Skeletal muscle satellite cell (primary cell): ENCODE measurements around the gene AEBP2. TPM values are rescaled to one million over a fixed set of nuclear protein-coding genes. Genes with fewer than 3 reads are reported as not detected.
"Not testable (repeated sequence)": the region's sequence is repeated elsewhere in the genome, so short reads cannot be mapped to it uniquely, and the experiment has no call there.

ENCODE experiments used
- H3K27me3 ChIP-seq: 2 replicates; pipeline ENCODE4 v1.7.0; 2013; ENCODE audit warnings: low read length; ENCODE audit not compliant: control insufficient read depth, insufficient read depth
- H3K36me3 ChIP-seq: 2 replicates; pipeline ENCODE4 v1.7.0; 2013; ENCODE audit warnings: mild to moderate bottlenecking, control low read depth, low read length; ENCODE audit not compliant: insufficient read depth
- H3K4me1 ChIP-seq: 2 replicates; pipeline ENCODE4 v1.7.0; 2013; ENCODE audit warnings: low read length; ENCODE audit not compliant: control insufficient read depth, insufficient read depth
- H3K4me2 ChIP-seq: 2 replicates; pipeline ENCODE4 v1.7.0; 2013; ENCODE audit warnings: mild to moderate bottlenecking, low read length
- H3K4me3 ChIP-seq: 2 replicates; pipeline ENCODE4 v1.7.0; 2013; ENCODE audit warnings: low read length
- H3K9ac ChIP-seq: 2 replicates; pipeline ENCODE4 v1.7.0; 2013; ENCODE audit warnings: mild to moderate bottlenecking, low read depth, low read length, moderate library complexity
- H3K9me3 ChIP-seq: replicated peaks from 2 replicates; pipeline ENCODE4 v1.7.0; 2013; ENCODE audit warnings: mild to moderate bottlenecking, control low read depth, low read length
- total RNA-seq: library from RNA; depleted of rRNA; stranded (reverse); fragments of >200 nt; gene quantifications from 2 replicates; pipeline ENCODE4 v1.2.3, GENCODE V29; 2012; rRNA removed

The AEBP2 gene
- 9.9 and 13.3 TPM in 2 replicates for total RNA-seq

DNA sequence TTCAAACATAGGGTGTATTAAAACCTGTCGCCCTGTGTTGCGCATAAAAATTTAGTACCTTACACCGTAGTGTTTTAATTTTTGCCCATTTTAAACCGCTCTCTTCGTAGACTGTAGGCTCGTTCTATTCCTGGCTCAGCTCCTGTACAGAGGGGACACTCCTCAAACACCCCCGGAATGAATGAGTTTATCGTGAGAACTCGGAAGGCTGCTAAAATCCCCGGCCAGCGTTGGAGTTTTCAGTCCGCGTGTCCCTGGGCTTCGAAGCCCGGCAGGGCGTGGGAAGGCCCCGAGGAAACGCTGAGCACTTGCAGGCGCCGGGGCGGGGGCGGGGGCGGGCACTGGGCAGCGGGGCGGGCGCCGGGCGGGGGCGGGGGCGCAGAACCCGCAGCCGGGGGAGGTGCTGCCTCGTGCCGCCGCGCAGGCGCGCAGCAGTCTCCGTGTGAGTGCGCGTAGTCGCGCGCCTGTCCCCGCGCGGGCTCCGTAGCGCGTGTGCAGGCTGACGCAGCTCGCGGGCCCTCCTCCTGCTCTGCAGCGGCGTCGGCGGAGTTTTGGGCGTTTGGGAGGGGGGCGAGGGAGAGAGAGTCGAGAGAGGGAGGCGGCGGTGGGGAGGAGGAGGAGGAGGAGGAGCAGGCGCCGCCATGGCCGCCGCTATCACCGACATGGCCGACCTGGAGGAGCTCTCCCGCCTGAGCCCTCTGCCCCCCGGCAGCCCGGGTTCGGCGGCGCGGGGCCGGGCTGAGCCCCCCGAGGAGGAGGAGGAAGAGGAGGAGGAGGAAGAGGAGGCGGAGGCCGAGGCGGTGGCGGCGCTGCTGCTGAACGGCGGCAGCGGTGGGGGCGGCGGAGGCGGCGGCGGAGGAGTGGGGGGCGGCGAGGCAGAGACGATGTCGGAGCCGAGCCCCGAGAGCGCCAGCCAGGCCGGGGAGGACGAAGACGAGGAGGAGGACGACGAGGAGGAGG lies at the start of gene AEBP2:
AEBP2 (plus strand) TSS at position 434 of the 960 bp plus-strand sequence; CDS start at position 642, 208 bp downstream.
- no peaks in the 10 kb centered on the region for H3K9me3 ChIP-seq
- H3K9ac ChIP-seq: peak within 1 kb of the TSS; percentile 88
- no peaks in the 10 kb centered on the region for H3K27me3 ChIP-seq
- H3K4me3 ChIP-seq: peak within 1 kb of the TSS; percentile 84
- peak within 1 kb of the TSS; percentile 75 for H3K4me2 ChIP-seq
- no peaks in the 10 kb centered on the region for H3K36me3 ChIP-seq
- H3K4me1 ChIP-seq: peaks cover 13% of the 10 kb centered on the region

DNA sequence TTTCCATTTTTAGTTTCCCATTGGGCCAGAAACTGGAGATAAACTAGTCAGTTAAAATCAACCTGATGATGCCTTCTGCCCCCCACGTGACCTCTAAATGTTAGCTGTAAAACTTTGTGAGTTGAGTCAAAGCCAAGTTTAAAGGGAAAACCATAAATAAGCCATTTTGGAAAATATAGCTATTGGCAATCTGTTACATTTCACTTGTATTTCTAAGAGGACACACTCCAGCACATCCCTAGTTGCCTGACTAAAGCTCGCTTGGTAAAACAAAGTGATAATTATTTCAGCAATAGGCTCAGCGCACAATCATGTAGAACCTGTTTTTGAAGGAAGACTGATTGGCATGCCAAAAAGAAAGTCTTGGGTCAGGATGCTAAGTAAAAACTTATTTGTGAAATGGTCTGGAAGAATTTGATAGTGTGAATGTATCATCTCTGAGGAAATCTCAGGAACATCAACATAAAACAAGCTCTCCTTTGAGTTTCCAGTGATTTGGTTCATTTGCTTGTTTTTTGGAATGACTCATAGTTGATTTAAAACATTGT lies 49.2 kb upstream of the AEBP2 start:
- Histone ChIP-seq H3K9me3 (no peaks in the 10 kb centered on the region), H3K4me3 (no peak overlapping the region), H3K27me3 (no peaks in the 10 kb centered on the region), H3K36me3 (no peaks in the 10 kb centered on the region), H3K4me2 (no peak overlapping the region), H3K4me1 (no peaks in the 10 kb centered on the region), H3K9ac (no peak overlapping the region)

- H3K36me3 ChIP-seq, H3K9ac ChIP-seq, H3K9me3 ChIP-seq, H3K4me1 ChIP-seq, H3K4me2 ChIP-seq, H3K4me3 ChIP-seq, H3K27me3 ChIP-seq: not testable (repeated sequence)
These were observed 46.6 kb upstream of the AEBP2 start for GRCh38 chr12:19392644-19393043.

DNA sequence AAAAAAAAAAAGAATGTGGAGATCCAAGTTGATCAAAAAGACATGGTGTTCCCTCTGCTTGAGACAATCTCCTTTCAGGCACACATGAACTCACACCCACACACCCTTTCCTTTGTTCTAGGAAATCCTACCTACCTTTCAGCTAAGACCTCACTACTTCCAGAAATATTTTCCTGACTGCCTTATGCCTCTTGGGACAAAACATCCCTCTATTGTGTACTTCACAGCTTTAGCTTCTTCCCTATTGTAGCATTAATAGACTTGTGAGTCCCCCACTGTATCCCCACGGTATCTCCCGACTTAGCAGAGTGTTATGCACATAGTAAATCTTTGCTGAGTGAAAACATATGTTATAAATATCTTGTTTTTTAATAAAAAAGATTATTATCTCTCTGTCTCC lies 44.9 kb upstream of the AEBP2 start:
- Histone ChIP-seq H3K4me1 (no peaks in the 10 kb centered on the region), H3K4me3 (no peak overlapping the region), H3K4me2 (no peak overlapping the region)

GRCh38 chr12:19397534-19397933 lies 41.8 kb upstream of the AEBP2 start:
- H3K9me3 ChIP-seq: no peaks in the 10 kb centered on the region
- no peak overlapping the region for H3K4me3 ChIP-seq
- H3K4me2 ChIP-seq: no peak overlapping the region
- no peaks in the 10 kb centered on the region for H3K4me1 ChIP-seq
- no peak overlapping the region for H3K9ac ChIP-seq
- H3K27me3 ChIP-seq: no peaks in the 10 kb centered on the region
- no peaks in the 10 kb centered on the region for H3K36me3 ChIP-seq

More for the DNA sequence above, 44.9 kb upstream of the AEBP2 start:
- H3K27me3 ChIP-seq: no peaks in the 10 kb centered on the region
- H3K36me3 ChIP-seq: no peaks in the 10 kb centered on the region
- H3K9me3 ChIP-seq: no peaks in the 10 kb centered on the region
- H3K9ac ChIP-seq: no peak overlapping the region

GRCh38 chr12:19398376-19399363 lies 40.6 kb upstream of the AEBP2 start:
- H3K4me1 ChIP-seq: peaks cover 11% of the 10 kb centered on the region
- H3K36me3 ChIP-seq: no peaks in the 10 kb centered on the region
- H3K27me3 ChIP-seq: no peaks in the 10 kb centered on the region
- no peak overlapping the region for H3K9ac ChIP-seq
- no peak overlapping the region for H3K4me2 ChIP-seq
- H3K9me3 ChIP-seq: no peaks in the 10 kb centered on the region
- H3K4me3 ChIP-seq: no peak overlapping the region

- peaks cover 15% of the 10 kb centered on the region for H3K4me1 ChIP-seq
- not testable (repeated sequence) for H3K4me2 ChIP-seq, H3K9ac ChIP-seq, H3K9me3 ChIP-seq, H3K27me3 ChIP-seq, H3K36me3 ChIP-seq, H3K4me3 ChIP-seq
These were observed 38.5 kb upstream of the AEBP2 start for GRCh38 chr12:19400649-19401285.

DNA sequence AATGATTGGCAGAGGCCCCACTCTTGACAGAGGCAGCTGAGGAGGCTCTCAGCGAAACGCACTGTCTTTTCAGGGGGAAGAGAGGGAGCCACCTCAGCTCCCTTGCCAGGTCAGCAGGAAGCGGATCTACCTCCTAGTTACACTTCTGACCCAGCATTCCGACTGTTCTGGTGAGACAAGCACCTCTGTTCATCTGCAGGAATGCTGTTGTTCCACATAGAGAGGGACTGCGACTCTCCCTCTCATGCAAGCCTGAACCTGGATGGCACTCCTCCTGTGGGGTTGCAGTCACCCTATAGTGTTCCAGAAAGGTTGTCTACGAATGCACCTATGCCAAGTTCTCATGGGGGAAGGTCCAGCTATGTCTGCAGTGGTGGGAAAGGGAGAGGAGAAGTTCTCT lies 37.1 kb upstream of the AEBP2 start:
- H3K27me3 ChIP-seq: no peaks in the 10 kb centered on the region
- no peaks in the 10 kb centered on the region for H3K36me3 ChIP-seq
- no peak overlapping the region for H3K4me3 ChIP-seq
- H3K9me3 ChIP-seq: no peaks in the 10 kb centered on the region
- peaks cover 15% of the 10 kb centered on the region for H3K4me1 ChIP-seq
- no peak overlapping the region for H3K4me2 ChIP-seq
- H3K9ac ChIP-seq: no peak overlapping the region

DNA sequence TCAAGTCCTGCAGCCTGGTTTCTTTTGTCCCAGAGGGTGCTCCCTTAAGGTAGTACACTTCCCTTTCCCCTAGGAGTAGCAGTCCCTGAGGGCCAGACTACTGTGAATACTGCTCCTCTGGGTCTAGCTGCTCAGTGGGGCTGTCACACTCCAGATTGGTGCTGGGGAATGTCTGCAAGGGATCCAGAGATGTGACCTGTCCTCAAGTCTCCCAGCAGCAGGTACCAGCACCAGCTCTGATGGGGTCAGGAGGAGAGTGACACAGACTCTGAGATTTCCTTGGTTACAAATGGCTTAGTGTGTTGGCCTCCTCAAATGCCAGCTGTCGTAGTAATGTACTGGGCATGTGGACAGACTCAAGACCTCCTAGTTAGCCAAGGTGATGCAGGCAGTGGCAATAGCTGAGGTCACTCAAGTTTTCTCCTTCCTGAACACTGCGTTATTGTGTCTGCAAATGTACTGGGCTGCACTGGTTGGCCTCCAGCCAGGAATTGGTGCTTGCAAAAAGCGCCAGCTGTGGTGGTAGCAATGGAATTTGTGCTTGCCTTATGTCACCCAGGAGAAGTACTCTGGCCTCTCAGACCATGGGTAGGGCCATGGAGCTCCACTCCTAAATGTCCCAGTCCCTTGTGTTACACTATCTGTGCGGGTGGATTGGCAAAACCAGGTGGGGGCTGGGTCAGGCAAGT lies 36.4 kb upstream of the AEBP2 start:
- Histone ChIP-seq H3K4me3 (no peak overlapping the region), H3K36me3 (no peaks in the 10 kb centered on the region), H3K9me3 (no peaks in the 10 kb centered on the region), H3K27me3 (no peaks in the 10 kb centered on the region), H3K4me2 (peak overlapping the region; percentile 23), H3K9ac (no peak overlapping the region), H3K4me1 (peaks cover 15% of the 10 kb centered on the region)

DNA sequence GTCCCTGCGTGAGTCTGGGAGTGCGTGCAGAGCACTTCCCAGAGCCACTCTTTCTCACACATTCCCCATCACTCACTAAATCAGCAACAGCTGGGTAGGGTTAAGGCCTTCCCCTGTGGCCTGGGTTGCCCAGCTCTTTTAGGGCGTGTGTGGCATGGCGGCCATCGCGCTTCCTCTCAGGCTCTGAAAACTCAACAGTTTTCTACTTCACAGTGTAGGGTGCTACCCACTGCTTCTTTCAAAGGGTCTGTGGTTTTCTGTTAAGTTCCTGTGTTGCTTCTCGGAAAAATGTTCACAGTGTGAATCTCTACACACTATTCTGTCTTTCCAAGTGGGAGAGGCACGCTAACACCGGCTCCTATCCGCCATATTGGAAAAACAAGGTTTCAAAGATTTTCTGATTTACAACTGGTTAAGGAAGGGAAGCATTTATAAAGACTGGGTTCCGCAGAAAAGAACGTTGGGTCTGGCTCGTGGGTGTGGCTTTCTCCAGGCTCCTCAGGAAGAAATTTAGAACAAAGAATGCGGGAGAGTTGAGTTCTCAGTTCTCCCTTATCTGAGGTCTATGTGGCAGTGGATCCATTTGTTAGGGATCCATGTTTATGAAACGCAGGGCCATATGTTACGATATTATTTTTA lies 34.9 kb upstream of the AEBP2 start:
- no peak overlapping the region for H3K9ac ChIP-seq
- no peaks in the 10 kb centered on the region for H3K36me3 ChIP-seq
- no peaks in the 10 kb centered on the region for H3K27me3 ChIP-seq
- no peak overlapping the region for H3K4me3 ChIP-seq
- no peaks in the 10 kb centered on the region for H3K9me3 ChIP-seq
- peaks cover 15% of the 10 kb centered on the region for H3K4me1 ChIP-seq
- no peak overlapping the region for H3K4me2 ChIP-seq
